ENCODE measurements around the gene SPAG16.
"Not testable (repeated sequence)": the region's sequence is repeated elsewhere in the genome, so short reads cannot be mapped to it uniquely, and the experiment has no call there.

Gene SPAG16

DNA sequence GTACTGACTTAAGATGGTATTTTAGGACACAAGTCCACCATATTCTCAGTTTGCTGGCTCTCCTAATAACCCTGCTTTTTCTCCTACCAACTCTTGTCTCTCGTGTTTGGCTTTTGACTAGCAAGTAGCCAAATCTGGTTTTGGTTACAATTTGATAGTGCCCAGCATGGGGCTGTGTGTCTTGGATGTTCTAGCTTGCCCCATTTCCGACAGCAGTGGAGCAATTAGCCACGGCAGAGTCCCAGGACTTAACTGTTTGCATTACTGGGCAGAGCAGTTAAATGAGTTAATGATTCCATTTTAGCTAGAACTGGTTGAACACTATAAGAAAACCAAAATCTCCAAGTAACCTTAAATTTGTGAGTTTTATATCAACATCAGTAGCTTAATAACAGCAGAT lies 18.6 kb upstream of the SPAG16 start:
- no peak overlapping the region for H3K4me3 ChIP-seq (ENCODE audit: low read depth, low read length)
- TF ChIP-seq, protein P1, sequence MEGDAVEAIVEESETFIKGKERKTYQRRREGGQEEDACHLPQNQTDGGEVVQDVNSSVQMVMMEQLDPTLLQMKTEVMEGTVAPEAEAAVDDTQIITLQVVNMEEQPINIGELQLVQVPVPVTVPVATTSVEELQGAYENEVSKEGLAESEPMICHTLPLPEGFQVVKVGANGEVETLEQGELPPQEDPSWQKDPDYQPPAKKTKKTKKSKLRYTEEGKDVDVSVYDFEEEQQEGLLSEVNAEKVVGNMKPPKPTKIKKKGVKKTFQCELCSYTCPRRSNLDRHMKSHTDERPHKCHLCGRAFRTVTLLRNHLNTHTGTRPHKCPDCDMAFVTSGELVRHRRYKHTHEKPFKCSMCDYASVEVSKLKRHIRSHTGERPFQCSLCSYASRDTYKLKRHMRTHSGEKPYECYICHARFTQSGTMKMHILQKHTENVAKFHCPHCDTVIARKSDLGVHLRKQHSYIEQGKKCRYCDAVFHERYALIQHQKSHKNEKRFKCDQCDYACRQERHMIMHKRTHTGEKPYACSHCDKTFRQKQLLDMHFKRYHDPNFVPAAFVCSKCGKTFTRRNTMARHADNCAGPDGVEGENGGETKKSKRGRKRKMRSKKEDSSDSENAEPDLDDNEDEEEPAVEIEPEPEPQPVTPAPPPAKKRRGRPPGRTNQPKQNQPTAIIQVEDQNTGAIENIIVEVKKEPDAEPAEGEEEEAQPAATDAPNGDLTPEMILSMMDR (IDR thresholded peaks at IDR 0.05; ENCODE audit: borderline replicate concordance, insufficient read depth, low read depth, low read length): no peak

DNA sequence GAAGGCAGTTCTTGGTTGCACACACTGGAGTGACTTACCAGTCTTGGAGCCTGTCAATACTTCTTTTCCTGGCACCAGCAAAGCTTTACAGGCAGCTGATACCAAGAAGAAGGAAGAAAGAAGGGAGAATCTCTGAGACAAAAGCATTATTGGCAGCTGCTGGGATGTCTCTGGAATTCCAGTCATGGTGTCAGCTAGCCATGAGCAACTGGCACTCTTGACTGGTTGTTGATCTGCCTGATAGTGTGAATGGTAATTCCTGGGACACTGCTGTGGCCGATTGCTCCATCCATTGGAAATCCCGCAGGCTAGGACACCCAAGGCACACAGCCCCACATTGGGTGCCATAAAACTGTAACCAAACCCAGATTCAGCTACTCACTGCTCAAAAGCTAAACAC lies 17.8 kb upstream of the SPAG16 start:
- TF ChIP-seq, protein P1 (IDR thresholded peaks at IDR 0.05; ENCODE audit: borderline replicate concordance, insufficient read depth, low read depth, low read length): no peak

DNA sequence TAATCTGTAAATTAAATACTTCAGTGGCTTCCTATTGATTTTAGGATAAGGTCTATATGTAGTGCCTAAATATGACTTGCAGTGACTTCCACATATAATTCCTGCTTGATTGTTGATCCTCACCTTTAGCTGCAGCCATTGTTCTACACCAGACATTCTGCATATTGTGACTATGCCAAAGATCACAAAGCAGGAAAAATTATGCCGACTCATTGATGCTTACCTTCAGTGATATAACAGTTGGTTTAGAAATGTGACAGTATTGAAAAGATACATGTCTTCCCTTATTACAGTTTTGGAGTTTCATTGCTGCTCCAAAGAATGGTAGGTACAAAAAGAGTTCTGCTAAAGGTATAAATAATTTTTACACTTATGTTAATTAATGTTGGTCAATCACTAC lies 12.3 kb upstream of the SPAG16 start:
- H3K4me3 ChIP-seq (ENCODE audit: low read depth, low read length): no peak overlapping the region
- TF ChIP-seq, protein P1 (IDR thresholded peaks at IDR 0.05; ENCODE audit: borderline replicate concordance, insufficient read depth, low read depth, low read length): no peak

More for the DNA sequence above, 17.8 kb upstream of the SPAG16 start:
- no peak overlapping the region for H3K4me3 ChIP-seq (ENCODE audit: low read depth, low read length)

DNA sequence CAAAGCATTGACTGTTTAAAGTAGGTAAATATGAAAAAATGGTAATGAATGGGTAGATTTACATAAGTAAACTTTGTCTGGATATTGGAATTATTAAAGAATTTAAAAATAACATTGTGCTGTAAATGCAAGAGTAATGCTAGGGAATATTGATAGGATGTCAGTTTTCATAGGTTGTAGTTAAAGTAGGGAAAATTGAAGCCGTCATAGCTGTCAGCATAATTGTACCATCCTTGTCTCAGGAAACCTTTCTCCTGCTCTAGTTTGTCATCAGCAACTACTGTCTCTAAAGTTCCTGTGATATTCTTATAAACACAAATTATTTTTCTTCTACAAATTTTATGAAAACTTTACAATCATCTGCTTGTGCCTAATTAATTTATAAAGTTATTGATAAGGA lies 10.1 kb upstream of the SPAG16 start:
- no peak overlapping the region for H3K4me3 ChIP-seq (ENCODE audit: low read depth, low read length)
- TF ChIP-seq, protein P1 (IDR thresholded peaks at IDR 0.05; ENCODE audit: borderline replicate concordance, insufficient read depth, low read depth, low read length): no peak

DNA sequence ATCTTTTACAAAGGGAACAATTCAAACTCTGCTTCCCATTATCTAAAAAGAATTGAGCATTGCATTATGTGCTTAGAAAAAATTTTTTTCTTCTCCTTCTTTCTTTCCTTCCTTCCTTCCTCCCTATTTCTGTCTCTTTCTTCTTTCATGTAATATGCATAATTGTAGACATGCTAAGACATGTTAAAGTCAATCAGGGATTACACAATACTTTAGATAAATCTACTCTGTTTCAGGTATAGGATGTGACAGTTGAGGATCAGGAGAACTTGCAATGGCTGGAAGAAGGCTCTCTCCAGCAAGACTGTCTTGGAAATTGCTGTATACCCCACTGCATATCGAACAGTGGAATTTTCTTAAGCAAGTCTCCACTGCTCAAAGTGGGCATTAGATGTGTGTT lies 9.0 kb upstream of the SPAG16 start:
- TF ChIP-seq, protein P1 (IDR thresholded peaks at IDR 0.05; ENCODE audit: borderline replicate concordance, insufficient read depth, low read depth, low read length): no peak

DNA sequence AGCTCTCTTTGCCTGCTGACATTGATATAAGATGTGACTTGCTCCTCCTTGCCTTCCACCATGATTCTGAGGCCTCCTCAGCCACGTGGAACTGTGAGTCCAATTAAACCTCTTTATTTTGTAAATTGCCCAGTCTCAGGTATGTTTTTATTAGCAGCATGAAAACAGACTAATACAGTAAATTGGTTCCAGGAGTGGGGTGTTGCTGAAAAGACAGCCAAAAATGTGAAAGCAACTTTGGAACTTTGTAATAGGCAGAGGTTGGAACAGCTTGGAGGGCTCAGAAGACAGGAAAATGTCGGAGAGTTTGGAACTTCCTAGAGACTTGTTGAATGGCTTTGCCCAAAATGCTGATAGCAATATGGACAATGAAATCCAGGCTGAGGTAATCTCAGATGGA lies 7.1 kb upstream of the SPAG16 start:
- H3K4me3 ChIP-seq (ENCODE audit: low read depth, low read length): not testable (repeated sequence)

More for the DNA sequence above, 9.0 kb upstream of the SPAG16 start:
- H3K4me3 ChIP-seq (ENCODE audit: low read depth, low read length): no peak overlapping the region

DNA sequence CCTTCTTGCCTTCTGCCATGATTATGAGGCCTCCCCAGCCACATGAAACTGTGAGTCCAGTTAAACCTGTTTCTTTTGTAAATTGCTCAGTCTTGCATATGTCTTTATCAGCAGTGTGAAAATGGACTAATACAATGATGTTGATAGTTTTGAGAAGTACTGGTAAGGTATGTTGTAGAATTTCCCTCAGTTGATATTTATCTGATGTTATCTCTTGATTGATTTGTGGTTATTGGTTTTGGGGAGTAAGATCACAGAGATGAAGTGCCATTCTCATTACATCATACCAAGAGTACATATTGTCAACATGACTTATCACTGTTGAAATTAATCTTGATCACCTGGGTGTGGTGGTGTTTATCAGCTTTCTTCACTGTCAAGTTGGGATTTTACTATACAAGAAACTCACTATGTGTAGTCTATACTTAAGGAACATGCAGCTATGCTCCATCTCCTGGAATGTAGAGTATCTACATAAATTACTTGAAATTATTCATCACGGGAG lies 5.1 kb upstream of the SPAG16 start:
- no peak overlapping the region for H3K4me3 ChIP-seq (ENCODE audit: low read depth, low read length)
- TF ChIP-seq, protein P1 (IDR thresholded peaks at IDR 0.05; ENCODE audit: borderline replicate concordance, insufficient read depth, low read depth, low read length): no peak

DNA sequence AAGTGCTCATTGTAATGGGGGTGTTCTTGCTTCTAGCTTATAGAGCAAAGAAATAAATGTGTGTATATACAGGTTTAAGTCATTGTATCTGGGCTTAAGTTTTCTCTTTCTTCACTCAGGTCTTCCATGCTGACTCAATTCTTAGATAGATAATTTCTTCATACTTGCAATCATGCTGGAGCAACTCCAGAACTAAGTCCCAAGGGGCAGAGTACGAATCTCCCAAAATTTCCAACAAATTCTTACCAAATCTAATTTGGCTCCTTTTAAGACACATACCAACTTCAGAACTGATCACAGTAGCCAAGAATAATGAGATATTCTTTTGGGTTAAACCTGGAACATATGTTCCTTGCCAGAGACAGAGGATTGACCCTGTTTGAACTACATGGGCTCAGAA lies 4.3 kb upstream of the SPAG16 start:
- TF ChIP-seq, protein P1 (IDR thresholded peaks at IDR 0.05; ENCODE audit: borderline replicate concordance, insufficient read depth, low read depth, low read length): no peak
- H3K4me3 ChIP-seq (ENCODE audit: low read depth, low read length): no peak overlapping the region
